NOMO-1 treated with dmso at 0.1 percent for 144 hours (cell line): ENCODE data around the gene ERLIN1.

ENCODE experiments used
- DNase-seq: peaks from one replicate; lab custom pipeline; 2025; ENCODE audit not compliant: unreplicated experiment; lab: John Stamatoyannopoulos, UW

ERLIN1 gene

DNA sequence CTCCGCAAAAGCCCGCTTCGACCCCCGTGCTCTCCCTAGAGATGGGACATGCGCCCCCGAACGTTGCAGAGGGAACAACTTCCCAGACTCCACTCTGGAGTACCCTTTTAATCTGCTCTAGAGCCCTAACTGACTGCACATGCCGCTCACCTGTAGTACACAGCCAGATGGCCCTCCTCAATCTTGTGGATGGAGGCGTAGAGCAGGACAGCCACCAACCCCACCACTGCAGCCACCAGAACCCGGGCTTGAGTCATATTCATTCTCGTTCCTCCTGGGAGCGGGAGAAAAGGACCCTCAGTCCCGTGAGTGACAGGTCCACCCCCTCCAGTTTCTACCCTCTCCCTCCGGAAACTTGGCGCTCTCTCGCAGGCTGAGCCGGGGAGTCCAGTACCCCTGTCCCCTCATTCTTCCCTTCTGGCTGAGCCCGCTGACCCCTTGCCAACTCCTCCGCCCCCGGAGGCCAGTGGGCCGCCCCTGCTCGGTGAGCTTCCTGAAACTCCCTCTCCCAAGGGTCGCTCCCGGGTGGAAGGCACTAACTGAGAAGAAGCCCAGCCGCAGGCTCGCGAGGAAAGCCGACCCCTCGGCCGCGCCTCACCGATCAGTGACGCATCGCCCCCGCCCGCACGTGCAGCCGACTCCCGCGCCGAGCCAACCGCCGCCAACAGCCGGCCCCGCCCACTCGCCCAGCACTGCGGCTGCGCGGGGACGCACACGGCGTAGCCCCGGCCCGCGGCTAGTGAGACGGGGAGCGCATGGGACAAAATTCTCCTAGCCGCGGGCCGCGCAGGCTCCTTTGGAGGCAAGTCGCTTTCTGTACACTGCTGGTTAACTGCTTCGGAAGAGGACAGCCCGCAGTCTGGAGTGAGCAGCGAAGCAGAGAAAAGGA is at the start of gene ERLIN1:
Gene ERLIN1 (minus strand): TSS at position 666 of the 889 bp plus-strand sequence. CDS start 403 bp downstream, at position 263.
- peak; percentile 92 for DNase-seq

DNA sequence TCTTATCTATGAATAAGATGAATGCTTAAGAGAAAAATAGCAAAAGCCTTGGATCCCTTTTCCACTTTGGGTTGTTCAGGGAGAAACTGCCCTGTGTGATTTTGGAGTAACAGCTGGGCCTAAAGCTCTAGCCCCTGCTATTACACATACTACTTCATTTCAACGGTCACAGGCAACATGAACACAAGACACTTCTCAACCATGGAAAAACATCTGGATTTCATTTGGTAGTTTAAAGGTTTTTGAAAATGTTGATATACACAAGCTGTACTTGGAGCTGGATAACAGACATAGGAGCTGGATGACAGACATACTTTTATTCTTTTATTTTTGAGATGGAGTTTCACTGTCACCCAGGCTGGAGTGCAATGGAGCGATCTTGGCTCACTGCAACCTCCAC is 46.3 kb upstream of the ERLIN1 start:
- DNase-seq: no peak

GRCh38 chr10:100229819-100230422 is 44.1 kb upstream of the ERLIN1 start:
- DNase-seq: no peak

DNA sequence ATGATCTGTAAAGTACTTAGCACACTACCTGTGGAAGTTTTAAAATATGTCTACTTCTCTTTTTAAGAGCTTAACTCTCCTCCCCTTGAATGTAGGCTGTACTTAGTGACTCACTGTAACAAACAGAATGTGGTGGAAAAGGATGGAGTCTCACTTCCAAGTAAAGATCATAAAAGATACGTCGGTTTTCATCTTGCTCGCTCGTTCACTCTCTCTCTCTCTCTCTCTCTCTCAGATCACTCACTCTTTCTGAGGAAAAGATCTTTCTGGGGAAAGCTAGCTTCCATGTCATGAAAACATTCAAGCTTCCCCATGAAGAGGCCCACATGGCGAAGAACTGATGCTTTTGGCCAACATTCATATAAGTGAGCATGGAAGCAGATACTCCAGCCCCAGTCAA is 38.0 kb upstream of the ERLIN1 start:
- no peak for DNase-seq

- DNase-seq: no peak
These were observed 36.7 kb upstream of the ERLIN1 start for GRCh38 chr10:100222529-100222928.

DNA sequence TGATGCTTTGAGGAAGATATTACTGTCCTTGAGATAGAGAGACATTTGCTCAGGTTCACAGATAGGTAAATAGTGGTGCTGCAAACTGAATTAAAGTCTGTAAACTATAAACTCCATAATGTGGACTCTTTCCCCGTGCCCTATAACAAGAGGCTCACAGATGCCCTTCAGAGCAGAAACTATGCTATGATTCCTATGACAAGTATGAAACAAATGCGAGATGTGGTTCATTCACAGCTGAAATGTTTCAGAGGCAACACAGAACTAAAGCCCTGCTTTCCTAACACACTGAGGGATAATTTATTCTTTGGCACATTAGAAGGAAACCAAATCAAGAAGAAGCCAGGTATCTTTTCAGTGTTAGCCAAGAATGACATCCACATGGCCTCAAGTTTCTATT is 30.2 kb upstream of the ERLIN1 start:
- DNase-seq: no peak

GRCh38 chr10:100209303-100209702 is 23.5 kb upstream of the ERLIN1 start:
- DNase-seq: no peak

DNA sequence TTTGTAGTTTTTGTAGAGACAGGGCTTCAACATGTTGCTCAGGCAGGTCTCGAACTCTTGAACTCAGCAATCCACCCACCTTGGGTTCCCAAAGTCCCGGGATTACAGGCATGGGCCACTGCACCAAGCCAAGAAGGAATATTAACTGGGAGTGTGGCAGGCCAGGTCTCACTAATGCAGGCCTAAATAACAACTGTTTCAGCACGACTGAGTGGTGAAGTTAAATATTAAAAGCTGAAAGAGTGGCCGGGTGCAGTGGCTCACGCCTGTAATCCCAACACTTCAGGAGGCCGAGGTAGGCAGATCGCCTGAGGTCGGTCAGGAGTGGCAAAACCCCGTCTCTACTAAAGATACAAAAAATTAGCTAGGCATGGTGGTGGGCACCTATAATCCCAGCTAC is 22.4 kb upstream of the ERLIN1 start:
- no peak for DNase-seq

DNA sequence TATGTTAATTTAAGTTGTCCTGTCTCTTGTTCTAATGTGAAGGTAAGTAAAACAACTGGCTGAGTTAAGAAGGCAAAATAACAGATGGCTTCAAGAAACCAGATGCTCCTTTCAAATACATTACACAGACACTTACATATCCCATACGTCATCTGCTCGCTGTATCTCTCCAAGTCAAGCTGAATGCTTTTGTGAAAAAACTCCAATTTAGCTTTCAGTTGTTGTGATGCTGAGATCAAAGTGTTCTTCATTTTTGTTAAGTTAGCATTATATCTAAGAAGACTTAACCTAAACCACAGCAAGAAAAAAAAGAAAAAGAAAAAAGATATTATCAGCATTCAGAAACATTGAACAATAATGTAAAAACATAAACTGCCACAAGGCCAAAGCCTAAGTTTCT is 18.5 kb upstream of the ERLIN1 start:
- DNase-seq: no peak

DNA sequence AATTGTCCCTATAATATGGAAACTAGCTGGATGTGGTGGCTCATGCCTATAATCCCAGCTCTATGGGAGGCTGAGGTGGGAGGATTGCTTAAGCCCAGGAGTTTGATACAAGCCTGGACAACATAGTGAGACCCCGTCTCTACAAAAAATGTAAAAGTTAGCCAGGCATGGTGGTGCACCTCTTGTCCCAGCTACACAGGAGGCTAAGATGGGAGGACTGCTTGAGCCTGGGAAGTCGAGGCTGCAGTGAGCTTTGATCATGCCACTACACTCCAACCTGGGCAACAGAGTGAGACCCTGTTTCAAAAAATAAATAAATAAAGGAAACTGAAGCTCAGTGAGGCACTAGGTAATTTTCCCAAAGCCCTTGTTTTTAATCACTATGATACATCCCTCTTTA is 15.7 kb upstream of the ERLIN1 start:
- no peak for DNase-seq

- no peak for DNase-seq
These were observed 8.9 kb upstream of the ERLIN1 start for GRCh38 chr10:100194711-100195110.

GRCh38 chr10:100192350-100192749 is 6.5 kb upstream of the ERLIN1 start:
- peak; percentile 40 for DNase-seq

GRCh38 chr10:100186253-100187212 is 704 bp upstream of the ERLIN1 start:
- DNase-seq: peak; percentile 22

DNA sequence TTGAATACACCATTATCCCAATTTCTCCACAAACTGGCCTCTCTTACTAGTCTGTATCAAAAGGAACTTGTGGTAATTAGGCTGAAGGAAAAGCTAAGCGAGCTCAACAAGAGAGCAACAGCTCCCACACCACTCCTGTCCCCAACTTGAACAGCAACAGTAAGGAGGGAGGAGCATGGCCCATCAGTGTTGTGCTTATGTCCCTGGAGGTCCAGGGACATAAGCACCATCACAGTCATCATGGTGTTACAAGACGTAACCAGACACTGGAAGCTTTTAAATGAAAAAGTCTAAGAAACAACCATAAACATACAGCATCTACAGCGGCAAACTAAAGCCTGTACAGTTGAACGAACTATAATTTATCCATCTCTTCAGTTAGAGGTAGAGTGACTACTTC is 989 bp downstream of the ERLIN1 start:
- DNase-seq: peak; percentile 41

DNA sequence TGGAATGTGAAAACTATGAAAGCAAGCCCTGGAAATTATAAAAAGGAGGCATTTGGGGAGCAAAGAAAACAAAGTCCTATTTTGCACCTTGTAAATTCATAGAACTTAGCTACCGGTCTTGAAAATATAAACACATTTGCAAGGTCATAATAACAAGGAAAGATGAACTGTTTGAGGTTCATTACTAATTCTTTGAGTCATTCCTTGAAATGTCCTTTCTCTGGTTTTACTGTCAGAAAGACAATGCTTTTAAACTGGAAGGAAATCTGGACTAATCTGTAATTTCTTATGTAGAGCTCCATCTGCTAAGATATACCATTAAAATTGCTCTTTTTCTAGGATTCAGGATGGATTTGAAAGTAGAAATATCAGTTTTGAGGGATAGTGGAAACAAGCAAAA is 1.4 kb downstream of the ERLIN1 start:
- no peak for DNase-seq

- peak; percentile 88 for DNase-seq
These were observed 2.3 kb downstream of the ERLIN1 start for GRCh38 chr10:100183481-100183880.

- no peak for DNase-seq
These were observed 2.9 kb downstream of the ERLIN1 start for GRCh38 chr10:100182908-100183307.

DNA sequence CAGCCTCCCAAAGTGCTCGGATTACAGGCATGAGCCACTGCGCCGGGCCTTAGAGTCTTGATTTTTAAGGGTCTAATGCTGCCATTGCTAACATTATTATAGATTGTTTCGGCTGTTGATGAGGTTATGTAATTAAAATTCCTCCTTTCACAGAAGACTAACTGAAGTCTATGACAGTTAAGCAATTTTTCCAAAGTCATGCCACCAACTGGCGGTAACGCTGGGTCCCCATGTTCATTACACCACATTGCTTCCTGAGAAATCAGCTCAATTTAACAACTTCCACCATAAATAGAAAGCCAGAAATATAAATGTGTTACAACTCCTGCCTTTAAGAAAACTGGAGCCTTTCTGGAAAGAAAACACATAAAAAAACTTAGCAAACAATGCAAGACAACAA is 3.5 kb downstream of the ERLIN1 start:
- DNase-seq: peak; percentile 24

DNA sequence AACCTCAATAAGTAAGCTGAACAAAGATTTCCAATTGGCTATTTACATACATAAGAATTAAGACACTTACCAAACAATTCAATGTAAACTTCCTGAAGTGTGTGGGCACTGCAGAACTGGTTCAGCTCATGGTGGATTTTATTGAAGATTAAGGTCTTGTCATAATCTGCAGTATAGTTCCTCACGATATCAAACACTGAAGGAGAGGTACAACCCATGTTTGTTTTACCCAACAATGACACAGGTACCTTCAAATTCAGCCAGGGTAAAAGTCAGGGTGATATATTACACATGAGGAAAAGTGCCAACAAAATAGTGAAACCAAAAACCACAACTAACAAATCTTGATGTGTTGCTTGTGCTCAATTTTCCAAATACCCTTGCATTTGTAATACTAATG is 10.0 kb downstream of the ERLIN1 start:
- no peak for DNase-seq

DNA sequence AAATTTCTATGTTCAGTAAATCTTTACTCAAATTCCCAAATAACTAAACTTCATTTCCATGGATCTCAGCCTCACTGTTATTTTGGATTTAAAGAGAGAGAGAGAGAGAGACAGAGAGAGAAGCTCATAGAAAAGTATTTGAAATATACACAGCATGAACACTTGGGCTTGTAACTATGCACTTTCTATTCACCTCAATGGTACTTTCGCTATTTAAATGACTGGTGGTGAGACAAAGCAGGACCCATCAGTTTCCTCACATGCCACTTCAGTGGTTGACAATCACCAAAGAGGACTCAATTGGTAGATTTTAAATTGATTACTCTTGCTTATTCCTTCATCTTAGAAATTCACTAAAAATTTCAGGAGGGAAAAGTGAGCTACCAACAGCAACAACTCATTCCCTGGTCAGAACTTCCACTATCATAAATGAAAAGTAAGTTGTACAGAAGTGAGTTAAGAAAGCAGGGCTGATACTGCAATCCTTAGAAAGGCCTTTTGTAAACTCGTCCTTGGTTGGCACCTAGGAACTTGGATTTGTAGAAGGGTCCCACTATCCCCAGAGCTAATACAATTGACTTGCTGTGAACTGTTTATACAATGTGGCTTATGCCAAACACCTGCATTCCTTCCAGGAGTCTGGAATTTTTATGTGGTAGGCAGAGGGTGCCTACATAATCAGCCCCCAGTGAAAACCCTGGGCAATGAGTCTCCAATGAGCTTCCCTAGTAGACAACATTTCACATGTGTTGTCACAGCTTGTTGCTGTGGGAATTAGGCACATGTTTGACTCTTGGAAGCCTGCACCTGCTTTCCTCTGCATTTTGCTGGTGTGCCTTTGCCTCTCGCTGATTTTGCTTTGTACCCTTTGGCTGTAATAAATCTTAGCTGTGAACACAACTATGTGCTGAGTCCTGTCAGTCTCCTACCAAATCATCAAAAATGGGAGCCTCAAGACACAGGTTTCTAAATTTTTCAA is 10.8 kb downstream of the ERLIN1 start:
- no peak for DNase-seq
